ENCODE measurements around the gene HORMAD1.

DNA sequence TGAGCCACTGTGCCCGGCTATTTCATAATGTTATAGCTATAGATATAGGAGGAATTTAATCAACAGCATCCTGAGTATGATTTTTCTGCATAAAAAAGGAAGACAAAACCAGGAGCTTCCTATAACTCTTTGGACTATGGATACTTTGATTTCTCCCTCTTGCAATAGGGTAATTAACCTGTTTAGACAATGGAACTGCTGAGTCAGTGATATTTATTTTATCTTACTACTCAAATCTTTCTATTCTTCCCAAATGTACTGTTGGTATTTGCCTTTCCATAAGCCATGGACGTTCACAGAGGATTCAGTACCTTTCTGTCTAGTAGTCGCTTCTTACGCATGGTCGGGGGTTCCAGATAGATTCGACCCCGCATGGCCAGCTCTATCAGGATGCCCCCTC lies 57.4 kb downstream of the HORMAD1 start:
- TF ChIP-seq, protein P1, sequence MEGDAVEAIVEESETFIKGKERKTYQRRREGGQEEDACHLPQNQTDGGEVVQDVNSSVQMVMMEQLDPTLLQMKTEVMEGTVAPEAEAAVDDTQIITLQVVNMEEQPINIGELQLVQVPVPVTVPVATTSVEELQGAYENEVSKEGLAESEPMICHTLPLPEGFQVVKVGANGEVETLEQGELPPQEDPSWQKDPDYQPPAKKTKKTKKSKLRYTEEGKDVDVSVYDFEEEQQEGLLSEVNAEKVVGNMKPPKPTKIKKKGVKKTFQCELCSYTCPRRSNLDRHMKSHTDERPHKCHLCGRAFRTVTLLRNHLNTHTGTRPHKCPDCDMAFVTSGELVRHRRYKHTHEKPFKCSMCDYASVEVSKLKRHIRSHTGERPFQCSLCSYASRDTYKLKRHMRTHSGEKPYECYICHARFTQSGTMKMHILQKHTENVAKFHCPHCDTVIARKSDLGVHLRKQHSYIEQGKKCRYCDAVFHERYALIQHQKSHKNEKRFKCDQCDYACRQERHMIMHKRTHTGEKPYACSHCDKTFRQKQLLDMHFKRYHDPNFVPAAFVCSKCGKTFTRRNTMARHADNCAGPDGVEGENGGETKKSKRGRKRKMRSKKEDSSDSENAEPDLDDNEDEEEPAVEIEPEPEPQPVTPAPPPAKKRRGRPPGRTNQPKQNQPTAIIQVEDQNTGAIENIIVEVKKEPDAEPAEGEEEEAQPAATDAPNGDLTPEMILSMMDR (IDR thresholded peaks at IDR 0.05): no peak
- TF ChIP-seq POLR2AphosphoS5 (IDR thresholded peaks at IDR 0.05): no peak
